Skeletal muscle cell (primary cell): ENCODE results near the gene UCN2.
"Not testable (repeated sequence)": the region's sequence is repeated elsewhere in the genome, so short reads cannot be mapped to it uniquely, and the experiment has no call there.

Source experiments
- DNase-seq: peaks from one replicate; pipeline ENCODE4 v3.0.0-alpha.2; 2010; ENCODE audit warnings: low read depth
- H3K4me3 ChIP-seq: 2 replicates; pipeline ENCODE4 v1.5.1; 2011; ENCODE audit warnings: low read depth, mild to moderate bottlenecking, control low read depth, low read length, moderate library complexity

The UCN2 gene

DNA sequence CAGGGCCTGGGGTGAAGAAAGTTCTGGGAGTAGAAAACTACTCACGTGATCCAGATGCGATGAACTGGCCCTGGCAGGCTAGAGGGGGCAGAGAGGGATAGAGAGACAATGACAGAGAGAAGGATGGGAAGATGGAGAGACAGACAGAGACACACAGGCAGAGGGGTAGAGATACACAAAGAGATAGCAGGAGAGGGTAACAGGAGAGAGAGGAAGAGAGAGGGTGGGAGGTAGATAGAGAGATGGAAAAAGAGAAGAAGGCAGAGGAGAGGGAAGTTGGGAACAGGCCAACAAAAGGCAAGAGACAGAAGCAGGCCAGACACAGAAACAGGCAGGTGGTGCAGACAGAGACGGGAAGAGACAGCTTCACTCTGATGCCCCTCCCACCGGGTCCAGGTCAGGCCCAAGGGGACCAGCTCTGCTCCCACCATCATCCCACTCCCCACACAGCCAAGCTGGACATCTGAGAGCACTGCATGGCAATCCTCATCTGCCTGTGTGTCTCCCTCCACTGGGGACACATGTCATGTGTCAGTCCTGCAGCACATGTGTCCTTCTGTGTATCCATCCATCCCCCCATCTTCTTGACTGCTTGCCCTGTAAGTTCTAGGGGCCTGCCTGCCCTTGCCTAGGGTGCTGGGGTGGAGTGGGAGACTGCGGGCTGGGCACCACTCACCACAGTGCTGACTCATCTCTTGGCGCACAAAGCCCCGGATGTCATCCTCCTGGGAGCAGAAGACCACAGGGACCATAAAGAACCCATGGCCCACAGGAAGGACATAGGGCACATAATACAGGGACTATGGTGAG lies 2.2 kb upstream of the UCN2 start:
- DNase-seq = no peak
- H3K4me3 ChIP-seq = no peak overlapping the region

DNA sequence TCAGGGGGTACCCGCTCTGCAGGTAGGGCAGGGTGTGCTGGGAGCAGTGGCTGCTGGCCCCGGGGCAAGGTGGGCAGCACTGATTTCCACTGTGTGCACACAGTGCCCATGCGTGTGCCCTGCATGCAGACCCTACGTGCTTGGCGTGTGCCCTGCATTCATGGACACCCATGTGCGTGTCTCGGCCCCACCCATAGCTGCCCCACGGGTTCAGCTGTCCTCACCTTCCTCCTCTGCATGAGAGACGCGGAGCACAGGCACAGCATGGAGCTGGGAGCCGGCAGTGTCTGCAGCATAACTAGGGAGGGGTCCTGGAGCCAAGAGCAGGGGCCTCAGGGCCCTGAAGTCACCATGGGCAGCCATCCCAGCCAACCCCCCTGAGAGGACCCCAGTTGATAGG lies 1.6 kb upstream of the UCN2 start:
- no peak overlapping the region for H3K4me3 ChIP-seq
- no peak for DNase-seq

DNA sequence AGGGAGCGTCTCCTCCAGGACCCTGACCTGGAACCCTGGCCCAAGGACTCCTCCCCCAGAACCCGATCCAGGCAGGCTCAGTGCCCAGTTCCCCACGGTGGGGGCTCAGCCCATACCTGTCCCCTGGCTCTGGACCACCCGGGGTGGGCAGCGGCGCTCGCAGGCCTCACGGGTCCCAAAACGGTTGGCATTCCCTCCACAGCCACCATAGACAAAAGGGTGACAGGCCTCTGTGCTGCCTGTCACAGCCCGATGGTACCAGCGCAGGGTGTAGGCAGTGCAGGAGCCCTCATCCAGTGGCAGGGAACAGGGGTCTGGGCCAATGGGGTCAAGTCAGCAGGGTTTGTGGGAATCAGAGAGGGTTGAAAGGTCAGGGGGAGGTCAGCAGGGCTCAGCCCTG lies 1.1 kb upstream of the UCN2 start:
- no peak for DNase-seq

DNA sequence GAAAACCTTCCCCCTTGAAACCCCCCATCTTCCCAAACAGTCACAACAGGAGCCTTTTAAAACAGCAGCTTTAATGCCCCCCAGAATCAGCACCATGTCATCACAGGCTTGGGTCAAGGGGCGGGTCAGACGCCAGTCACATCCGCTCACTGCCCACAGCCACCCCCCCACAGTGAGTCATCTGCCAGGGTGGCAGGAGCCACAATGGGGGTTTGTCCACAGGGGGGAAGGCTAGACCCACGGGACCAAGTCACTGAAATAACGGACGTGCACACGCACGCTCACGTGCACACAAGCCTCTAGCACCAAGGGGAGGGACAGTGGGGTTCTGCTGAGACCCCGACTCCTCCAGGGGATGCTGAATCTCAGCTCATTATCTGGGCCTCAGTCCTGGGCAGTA lies 441 bp upstream of the UCN2 start:
- no peak overlapping the region for H3K4me3 ChIP-seq
- DNase-seq = no peak

More for the DNA sequence above, 1.1 kb upstream of the UCN2 start:
- no peak overlapping the region for H3K4me3 ChIP-seq

DNA sequence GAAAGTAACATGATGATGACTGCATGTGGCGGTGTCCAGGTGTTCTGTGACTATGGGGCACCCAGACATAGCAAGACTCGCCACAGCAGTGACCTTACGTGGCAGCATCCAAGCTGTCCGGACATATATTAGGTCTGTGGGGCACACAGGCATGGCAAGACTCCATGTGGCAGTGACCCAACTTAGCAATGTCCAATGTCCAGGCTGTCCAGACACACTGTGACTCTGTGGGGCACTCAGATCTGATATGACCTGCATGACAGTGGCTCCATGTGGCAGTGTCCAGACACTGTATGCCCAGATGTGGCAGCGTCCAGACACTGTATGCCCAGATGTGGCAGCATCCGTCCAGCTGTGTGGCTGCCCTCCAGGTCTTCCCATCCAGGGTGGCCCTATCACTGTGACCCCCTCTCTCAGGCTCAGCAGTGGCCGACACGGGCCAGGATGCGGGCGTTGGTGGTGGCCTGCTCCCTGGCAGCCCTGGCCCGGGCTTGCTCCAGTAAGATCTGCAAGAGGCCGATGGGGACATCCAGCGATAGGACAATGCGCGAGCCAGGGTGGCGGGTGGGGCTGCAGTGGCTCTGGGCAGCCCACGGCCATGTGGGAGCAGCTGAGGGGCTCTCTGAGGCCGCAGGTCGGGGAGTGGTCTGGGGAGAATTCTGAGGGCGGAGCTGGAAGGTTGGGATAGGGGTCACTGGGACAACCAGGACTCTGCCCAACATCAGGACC lies 1.1 kb downstream of the UCN2 start:
- DNase-seq = no peak
- H3K4me3 ChIP-seq = no peak overlapping the region

DNA sequence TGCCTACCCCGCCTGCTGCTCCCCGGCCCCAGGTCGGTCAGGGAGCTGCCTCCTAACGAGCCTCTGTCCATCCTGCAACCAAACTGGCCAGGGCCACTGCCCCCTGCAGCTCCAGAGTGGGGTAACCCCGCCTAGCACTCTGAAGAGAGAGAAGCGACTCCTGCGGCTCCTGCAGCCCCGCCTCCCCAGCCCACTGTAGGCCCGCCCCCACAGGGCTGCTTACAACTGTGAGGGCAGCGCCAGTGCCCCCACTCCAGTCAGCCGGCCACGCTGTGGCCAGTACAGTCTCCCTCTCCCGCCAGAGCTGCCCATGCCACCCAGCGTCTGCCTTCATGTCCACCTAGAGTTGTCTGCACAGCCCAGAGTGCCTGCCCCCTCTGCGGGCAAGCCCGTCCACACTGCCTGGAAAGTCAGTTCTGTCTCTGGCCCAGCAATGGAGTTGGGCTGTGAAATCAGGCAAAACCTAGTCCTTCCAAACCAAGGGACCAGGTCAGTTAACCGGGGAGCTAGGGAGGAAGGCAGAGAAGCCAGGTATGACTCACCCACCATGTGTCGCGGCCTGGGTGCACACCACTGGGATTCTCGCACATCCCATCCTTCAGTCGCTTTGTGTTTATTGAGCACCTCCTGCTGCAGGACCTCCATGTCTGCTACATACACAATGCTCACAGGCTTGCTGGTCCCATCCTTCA lies 2.4 kb downstream of the UCN2 start:
- H3K4me3 ChIP-seq = peak overlapping the region; percentile 19
- no peak for DNase-seq

DNA sequence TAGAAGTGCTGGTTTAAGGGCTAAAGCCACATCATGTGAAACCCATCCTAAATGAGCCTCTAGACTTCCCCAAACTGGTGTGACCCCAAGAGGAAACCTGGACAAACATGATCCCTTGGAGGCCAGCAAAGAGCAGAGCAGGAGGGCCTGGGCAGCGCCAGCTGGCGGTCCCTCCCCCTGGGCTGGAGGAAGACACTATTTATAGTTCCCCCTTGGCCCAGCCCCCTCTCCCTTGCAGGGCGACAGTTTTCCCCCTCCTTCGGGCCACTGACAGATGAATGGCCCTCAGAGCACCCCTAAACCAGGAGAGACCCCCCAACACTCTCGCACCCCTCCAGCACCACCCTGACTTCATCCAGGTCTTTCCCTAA lies 2.9 kb downstream of the UCN2 start:
- peak overlapping the region; percentile 19 for H3K4me3 ChIP-seq
- DNase-seq = no peak

DNA sequence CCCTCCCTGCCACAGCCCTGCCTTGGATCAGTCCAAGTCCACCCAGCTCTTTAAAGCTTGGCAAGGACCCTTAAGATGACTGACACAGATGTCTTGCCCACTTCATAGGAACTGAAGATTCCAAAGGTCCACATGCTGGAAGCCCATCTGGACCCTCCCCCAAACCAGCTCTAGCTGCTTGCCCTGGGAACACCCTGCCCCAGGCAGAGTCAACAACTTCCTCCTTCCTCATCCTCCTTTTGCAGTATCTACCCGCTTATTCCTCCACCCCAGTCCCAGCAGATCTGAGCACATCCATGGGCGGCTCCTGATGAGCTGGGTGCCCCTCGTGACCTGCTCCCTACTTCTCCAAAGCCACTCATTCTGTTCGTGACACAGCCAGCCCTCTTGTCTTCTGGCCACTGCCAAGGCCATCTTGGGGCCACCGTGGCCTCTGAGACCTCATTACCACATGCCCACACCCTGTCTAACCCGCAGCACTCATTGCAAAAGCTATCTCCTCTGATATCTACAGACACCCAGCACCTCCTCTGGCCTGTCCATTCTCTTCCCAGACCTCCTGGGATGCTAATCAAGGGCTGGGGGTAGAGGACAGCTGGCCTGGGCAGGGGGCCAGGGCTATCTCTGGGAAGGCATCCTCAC lies 5.0 kb downstream of the UCN2 start:
- H3K4me3 ChIP-seq = no peak overlapping the region
- DNase-seq = no peak

DNA sequence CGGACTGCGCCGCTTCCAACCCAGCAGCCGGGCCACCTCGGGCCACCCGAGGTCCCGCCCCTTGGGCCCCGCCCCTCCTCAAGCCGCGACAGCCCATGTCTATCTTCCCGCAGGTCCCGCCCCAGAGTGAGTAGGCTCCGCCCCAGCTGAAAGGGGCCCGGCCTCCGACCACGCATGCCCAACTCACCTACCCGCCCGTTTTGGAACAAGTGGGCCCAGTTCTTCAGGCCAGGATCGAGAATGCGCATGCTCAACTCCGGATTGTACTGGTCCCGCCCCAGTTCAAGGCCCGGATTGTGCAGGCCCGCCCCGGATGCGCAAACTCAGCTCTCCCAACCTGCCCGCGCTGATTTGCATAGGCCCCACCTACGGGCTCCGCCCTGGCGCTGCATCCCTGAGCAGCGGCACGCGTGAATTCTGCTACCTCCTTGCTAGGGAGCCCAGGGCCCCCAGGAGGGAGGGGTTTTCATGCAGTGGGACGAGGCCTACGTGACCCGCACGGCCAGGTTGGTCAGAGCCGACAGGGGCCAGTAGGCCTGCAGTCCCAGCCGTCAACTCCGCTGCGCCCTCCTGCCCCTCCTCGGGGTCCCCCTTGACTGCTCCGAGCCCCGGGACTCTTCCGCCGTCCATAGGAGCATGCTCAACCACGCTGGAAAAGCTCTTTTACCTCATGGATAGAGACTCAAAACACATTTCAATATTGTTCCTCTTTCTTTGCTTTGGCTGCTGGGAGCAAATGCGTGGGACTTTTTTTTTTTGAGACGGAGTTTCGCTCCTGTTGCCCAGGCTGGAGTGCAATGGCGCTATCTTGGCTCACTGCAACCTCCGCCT lies 6.6 kb downstream of the UCN2 start, which contains the start of gene PFKFB4:
PFKFB4 (minus strand) TSS at position 8 of the 831 bp plus-strand sequence. CDS start 26 bp downstream, outside the sequence.
- DNase-seq = peak; percentile 98
- H3K4me3 ChIP-seq = peak within 1 kb of the TSS; percentile 76

DNA sequence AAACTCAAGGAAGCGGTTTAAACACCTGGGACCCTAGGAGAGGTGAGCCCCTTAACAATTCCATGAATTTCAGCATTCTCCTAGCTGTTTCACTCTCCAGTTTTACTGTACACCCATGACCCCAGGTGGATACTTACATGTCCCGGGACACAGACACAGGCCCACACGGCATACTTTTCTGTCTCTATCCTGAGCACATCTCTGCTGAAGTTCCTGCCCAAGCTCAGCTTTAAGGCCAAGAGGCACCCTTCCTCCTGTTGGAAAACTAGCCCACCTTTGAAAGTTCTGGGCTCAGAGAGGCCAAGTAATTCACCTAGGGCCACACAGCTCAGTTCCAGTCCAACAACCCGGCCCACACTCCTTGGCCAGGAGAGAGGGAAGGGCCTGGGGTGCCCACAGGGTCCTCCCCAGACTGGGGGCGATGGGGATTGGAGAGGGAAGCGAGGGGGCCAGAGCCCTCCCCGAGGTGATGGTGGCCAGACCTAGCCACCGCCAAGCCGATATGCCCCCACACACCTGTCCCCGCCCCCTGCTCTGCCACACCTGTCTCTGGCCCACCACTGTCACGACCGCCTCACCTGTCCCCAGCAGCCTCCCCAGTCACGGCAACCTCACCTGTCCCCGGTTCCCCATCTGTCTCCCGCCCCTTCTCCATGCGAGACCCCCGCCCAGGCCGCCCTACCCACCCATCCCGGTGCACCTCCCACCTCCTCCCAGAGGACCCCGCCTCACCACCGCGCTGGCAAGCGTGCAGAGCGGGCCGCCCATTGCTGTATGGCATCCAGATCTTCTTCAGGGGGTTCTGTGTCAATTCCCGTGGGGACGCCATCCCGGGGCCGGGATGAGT lies 7.4 kb downstream of the UCN2 start:
- H3K4me3 ChIP-seq = peak overlapping the region; percentile 76
- DNase-seq = no peak

DNA sequence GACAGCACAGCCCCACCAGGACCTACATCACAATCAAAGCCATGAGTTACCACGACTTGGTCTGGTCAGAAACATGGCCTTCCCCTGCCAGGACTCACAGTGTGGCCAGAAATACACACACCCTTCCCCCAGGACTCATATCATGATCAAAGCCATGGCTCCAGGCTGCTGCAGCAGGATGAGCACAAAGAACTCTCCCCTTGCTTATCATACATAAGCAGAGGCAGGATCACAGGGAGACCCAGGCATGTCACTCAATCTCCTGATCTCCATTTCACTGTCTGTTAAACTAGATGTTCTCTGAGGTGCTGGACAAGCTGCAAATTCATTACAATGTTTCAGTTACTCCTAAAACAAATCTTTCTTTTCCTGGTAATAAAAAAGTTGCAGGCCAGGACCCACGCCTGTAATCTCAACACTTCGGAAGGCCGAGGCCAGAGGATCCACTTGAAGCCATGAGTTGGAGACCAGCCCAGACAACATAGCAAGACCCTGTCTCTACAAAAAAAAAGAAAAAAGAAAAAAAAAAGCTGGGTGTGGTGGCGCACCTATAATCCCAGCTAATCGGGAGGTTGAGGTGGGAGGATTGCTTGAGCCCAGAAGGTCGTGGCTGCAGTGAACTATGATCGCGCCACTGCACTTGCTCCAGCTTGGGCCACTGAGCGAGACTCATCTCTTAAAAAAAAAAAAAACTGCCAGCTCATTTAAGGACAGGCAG lies 8.2 kb downstream of the UCN2 start:
- H3K4me3 ChIP-seq = peak overlapping the region; percentile 76
- no peak for DNase-seq

DNA sequence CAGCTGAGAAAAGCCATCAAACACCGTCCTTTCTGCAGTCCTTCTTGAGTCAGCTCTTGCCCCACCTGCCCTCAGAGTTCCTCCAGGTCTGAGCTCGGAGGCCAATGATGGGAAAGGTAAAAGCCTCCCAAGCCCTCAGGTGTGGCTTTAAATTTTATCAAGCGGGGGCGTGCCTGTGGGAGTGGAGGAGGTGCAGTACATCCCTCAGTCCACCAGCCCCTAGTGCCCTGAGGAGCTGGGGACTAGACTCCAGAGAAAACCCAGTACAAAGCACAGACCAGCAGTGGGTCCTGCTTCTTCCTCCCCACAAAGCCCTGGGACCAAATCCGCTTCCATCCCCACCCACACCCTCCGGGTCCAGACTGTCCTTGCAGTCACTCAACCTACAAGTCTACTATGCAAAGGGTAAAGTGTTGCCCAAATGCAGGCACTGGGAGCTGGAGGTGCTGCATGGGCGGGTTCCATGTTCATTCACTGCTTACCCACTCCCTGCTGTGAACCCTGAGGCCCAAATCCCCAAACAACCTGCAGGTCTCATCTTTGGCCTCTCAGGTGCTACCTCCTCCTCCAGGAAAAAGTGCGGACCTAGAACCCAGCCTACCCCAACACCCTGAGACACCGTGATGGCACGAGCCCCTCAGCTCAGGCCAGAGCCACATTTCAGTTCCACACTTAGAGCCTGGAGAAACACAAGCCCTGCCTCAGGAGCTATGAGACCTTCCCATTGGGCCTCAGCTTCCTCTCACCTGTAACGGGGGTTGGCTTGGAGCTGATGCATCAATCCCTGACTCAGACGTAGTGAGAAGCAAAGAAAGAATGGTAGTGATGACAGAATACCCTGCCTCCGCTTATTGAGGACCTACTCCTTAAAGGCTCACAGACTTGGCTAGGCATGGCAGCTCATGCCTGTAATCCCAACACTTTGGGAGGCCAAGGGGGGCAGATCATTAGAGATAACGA lies 9.4 kb downstream of the UCN2 start:
- DNase-seq = no peak

DNA sequence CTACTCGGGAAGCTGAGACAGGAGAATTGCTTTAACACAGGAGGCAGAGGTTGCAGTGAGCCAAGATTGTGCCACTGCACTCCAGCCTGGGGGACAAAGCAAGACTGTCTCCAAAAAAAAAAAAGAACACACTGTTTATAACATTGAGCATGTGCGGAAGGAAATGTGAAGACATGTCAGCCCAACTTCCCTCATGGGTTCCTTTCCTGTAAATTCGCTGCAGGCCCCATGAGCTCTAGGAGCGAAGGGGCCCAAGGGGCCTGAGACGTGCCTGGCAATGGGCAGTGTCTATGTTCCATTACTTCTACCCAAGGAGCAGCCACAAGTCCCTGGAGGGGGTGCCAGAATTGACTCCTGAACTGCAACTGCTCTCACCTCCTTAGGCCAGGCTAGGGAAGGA lies 10.2 kb downstream of the UCN2 start:
- DNase-seq = no peak
- no peak overlapping the region for H3K4me3 ChIP-seq

More for the DNA sequence above, 9.4 kb downstream of the UCN2 start:
- H3K4me3 ChIP-seq = no peak overlapping the region

DNA sequence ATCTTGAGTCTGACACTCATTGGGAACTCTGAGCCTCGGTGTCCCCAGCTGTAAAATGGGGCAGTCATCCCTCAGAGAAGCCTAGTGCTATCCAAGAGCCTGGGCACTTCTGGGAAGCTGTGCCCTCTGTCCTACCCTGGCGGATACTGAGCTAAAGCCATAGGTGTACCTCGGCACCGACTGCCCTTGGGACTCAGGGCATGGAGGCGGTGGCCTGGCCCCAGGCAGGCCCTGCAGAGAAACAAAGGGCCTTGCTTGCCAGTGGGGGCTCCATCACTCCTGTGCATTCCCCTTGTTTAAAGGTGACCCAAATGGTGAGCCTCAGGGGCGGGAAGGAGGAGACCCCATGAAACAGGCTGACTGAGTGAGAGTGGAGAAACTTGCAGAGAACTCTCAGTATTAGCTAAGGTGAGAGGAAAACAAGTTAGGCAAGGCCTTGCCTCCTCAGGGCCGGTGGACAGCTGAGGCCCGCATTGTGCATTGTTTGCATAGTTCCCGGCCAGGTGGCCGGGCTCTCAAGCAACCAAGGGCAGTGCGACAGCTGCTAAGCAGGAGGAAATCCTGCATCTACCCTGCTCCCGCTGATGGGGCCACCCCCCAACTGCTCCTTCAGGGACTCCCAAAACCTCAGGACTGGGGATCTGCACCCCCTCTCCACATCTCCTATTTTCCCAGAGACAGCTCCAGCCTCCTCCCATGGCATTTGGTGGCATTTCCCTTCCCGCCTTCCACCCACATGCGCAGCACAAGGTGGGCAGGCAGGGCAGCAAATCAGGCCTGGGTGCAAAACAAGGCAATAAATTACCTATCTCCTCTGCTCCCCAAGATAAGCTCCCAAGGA lies 11.2 kb downstream of the UCN2 start:
- DNase-seq = no peak
- no peak overlapping the region for H3K4me3 ChIP-seq

DNA sequence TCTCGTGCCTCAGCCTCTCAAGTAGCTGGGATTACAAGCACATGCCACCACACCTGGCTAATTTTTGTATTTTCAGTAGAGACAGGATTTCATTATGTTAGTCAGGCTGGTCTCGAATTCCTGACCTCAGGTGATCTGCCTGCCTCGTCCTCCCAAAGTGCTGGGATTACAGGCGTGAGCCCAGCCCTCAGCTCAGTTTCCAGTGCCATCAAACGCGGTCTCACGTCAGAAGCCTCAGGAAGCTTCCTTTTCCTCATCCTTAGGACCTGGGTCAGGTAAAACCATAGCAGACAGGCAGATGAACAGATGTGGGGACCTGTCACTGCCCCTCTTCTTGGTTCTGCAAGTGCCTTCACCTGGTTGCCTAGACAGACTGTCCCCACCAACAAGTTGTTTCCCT lies 11.9 kb downstream of the UCN2 start:
- not testable (repeated sequence) for H3K4me3 ChIP-seq, DNase-seq
